WTC11 (cell line): ENCODE results near the gene BMP8A.

Experiments used
- MYBL2 ChIP-seq: sonication (generic); formaldehyde crosslinking; IDR thresholded peaks from 2 replicates; pipeline ENCODE4 v1.8.1; 2023; ENCODE audit warnings: mild to moderate bottlenecking, moderate library complexity, missing genetic modification reagents
- RORB ChIP-seq: fragments of 250-450 bp; sonication (Bioruptor Pico); IDR thresholded peaks from 2 replicates; pipeline ENCODE4 v1.9.0; 2021; ENCODE audit warnings: mild to moderate bottlenecking
- SP1 ChIP-seq: sonication (generic); formaldehyde crosslinking; conservative IDR thresholded peaks from 2 replicates; pipeline ENCODE4 v1.8.1; 2022; ENCODE audit warnings: missing genetic modification reagents
- ZNF671 ChIP-seq: fragments of 250-450 bp; sonication (Bioruptor Pico); IDR thresholded peaks from 2 replicates; pipeline ENCODE4 v1.8.0; 2021; ENCODE audit warnings: mild to moderate bottlenecking
- TF ChIP-seq, protein P1 (sequence below): fragments of 200-600 bp; IDR thresholded peaks from 2 replicates; pipeline ENCODE4 v1.8.0; 2022; ENCODE audit warnings: antibody characterized with exemption

DNA sequence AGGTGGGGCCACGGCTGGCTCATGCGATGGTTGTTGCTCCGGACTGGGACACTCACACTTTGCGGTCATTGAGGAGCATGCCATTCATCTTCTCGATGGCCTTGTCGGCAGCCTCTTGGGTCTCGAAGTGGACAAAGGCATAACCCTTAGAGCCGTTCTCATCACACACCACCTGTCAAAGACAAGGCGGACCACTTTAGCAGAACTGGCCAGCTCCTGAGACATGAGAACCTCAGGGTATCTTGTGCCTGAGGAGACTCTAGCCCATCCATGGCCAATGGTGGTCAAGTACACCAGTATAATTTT lies 79.7 kb downstream of the BMP8A start:
- TF ChIP-seq SP1 (CRISPR knock-in tag) (no peak), ZNF671 (no peak), RORB (CRISPR knock-in tag) (no peak), MYBL2 (CRISPR knock-in tag) (no peak)
- TF ChIP-seq, protein P1, sequence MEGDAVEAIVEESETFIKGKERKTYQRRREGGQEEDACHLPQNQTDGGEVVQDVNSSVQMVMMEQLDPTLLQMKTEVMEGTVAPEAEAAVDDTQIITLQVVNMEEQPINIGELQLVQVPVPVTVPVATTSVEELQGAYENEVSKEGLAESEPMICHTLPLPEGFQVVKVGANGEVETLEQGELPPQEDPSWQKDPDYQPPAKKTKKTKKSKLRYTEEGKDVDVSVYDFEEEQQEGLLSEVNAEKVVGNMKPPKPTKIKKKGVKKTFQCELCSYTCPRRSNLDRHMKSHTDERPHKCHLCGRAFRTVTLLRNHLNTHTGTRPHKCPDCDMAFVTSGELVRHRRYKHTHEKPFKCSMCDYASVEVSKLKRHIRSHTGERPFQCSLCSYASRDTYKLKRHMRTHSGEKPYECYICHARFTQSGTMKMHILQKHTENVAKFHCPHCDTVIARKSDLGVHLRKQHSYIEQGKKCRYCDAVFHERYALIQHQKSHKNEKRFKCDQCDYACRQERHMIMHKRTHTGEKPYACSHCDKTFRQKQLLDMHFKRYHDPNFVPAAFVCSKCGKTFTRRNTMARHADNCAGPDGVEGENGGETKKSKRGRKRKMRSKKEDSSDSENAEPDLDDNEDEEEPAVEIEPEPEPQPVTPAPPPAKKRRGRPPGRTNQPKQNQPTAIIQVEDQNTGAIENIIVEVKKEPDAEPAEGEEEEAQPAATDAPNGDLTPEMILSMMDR, result no peak
